Transverse colon (tissue), 4 donors: ENCODE measurements around the gene LYVE1.

Experiments
- POLR2AphosphoS5 ChIP-seq, 3 donors: sonication (generic); formaldehyde crosslinking; IDR thresholded peaks; one replicate each; pipeline ENCODE4 v1.6.1; 2016; ENCODE audit warnings: antibody characterized with exemption in 3 of 3
- TF ChIP-seq, protein P1 (sequence below), 5 experiments: fragments of 200-600 bp in 3 of 5; fragments of 450-650 bp in 2 of 5; sonication (generic) in 3 of 5; IDR thresholded peaks; 1 replicate in 2 of 5; 2 replicates in 3 of 5; pipeline ENCODE4 v1.5.1; 2016 to 2017; ENCODE audit warnings: antibody characterized with exemption in 5 of 5, inconsistent platforms in 3 of 5, mild to moderate bottlenecking in 2 of 5, moderate library complexity in 1 of 5

DNA sequence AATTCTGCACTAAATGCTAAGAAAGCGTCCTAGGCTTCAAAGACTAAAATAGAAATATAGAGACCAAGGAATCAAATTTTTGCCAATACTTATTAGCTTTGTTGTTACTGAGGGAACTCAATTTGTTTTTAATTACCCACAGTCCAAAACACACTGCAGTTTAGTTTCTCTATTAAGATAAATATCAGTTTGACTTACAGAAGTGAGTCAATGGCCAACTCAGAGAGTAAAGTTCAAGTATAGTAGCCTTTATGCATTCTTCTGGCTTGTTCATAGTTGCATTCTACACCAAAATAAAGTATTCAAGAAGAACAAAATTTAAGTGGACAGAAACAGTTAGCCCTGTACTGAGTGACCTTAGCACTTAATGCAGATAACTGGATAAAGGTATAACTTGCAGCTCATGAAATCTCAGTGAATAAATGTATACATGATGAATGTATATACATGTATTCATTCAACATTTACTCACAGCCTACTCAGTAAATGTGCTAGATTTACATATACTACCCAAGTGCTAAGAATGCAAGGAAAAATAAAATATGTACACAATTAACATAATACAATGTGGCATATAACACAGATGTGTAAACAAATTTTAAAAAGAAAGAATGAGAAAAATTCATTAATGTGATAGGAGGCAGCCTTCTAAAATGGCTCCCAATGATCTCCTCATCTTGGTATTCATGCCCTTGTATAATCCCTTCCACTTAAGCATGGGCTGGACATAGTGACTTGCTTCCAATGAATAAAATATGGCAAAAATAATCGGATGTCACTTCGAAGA is 17.8 kb downstream of the LYVE1 start:
- TF ChIP-seq, protein P1, sequence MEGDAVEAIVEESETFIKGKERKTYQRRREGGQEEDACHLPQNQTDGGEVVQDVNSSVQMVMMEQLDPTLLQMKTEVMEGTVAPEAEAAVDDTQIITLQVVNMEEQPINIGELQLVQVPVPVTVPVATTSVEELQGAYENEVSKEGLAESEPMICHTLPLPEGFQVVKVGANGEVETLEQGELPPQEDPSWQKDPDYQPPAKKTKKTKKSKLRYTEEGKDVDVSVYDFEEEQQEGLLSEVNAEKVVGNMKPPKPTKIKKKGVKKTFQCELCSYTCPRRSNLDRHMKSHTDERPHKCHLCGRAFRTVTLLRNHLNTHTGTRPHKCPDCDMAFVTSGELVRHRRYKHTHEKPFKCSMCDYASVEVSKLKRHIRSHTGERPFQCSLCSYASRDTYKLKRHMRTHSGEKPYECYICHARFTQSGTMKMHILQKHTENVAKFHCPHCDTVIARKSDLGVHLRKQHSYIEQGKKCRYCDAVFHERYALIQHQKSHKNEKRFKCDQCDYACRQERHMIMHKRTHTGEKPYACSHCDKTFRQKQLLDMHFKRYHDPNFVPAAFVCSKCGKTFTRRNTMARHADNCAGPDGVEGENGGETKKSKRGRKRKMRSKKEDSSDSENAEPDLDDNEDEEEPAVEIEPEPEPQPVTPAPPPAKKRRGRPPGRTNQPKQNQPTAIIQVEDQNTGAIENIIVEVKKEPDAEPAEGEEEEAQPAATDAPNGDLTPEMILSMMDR (IDR thresholded peaks at IDR 0.05) = no peak
- no peak for TF ChIP-seq POLR2AphosphoS5 (IDR thresholded peaks at IDR 0.05)
